ENCODE results near the gene TBC1D21.

TBC1D21 gene

GRCh38 chr15:73912030-73912596, 38.7 kb downstream of the TBC1D21 start:
- no peak for DNase-seq

GRCh38 chr15:73914145-73914544, 40.8 kb downstream of the TBC1D21 start:
- DNase-seq, result no peak

GRCh38 chr15:73915082-73915481, 41.7 kb downstream of the TBC1D21 start:
- DNase-seq, result no peak

- no peak for DNase-seq
These were observed 45.4 kb downstream of the TBC1D21 start for GRCh38 chr15:73918784-73919183.

GRCh38 chr15:73919706-73920105, 46.3 kb downstream of the TBC1D21 start:
- no peak for DNase-seq

- no peak for DNase-seq
These were observed 48.0 kb downstream of the TBC1D21 start for GRCh38 chr15:73921254-73921925.

GRCh38 chr15:73922186-73923151, 49.1 kb downstream of the TBC1D21 start:
- DNase-seq, result no peak

GRCh38 chr15:73923156-73923487, 49.8 kb downstream of the TBC1D21 start:
- DNase-seq, result no peak

- no peak for DNase-seq
These were observed 50.3 kb downstream of the TBC1D21 start for GRCh38 chr15:73923488-73924164.

- DNase-seq, result no peak
These were observed 51.0 kb downstream of the TBC1D21 start for GRCh38 chr15:73924171-73924921.

- DNase-seq, result no peak
These were observed 52.5 kb downstream of the TBC1D21 start for GRCh38 chr15:73925848-73926218.

- peak; percentile 21 for DNase-seq
These were observed 53.0 kb downstream of the TBC1D21 start, which contains the start of gene LOXL1 for GRCh38 chr15:73926219-73927002. Gene LOXL1 (plus strand): TSS chr15:73926462. CDS start chr15:73926784, 322 bp downstream.

- DNase-seq, result no peak
These were observed 53.7 kb downstream of the TBC1D21 start for GRCh38 chr15:73927003-73927475.

GRCh38 chr15:73927476-73928240, 54.3 kb downstream of the TBC1D21 start:
- peak; percentile 19 for DNase-seq

GRCh38 chr15:73928241-73928579, 54.8 kb downstream of the TBC1D21 start:
- no peak for DNase-seq

- no peak for DNase-seq
These were observed 55.7 kb downstream of the TBC1D21 start for GRCh38 chr15:73928971-73929627.

- DNase-seq, result no peak
These were observed 57.0 kb downstream of the TBC1D21 start for GRCh38 chr15:73930371-73930770.

- no peak for DNase-seq
These were observed 57.5 kb downstream of the TBC1D21 start for GRCh38 chr15:73930790-73931281.

- no peak for DNase-seq
These were observed 58.1 kb downstream of the TBC1D21 start for GRCh38 chr15:73931441-73931840.
